ENCODE data around the gene QRFP.

QRFP gene

GRCh38 chr9:130933114-130934046, 36.8 kb upstream of the QRFP start:
- no peak for DNase-seq

- DNase-seq: no peak
These were observed 35.9 kb upstream of the QRFP start for GRCh38 chr9:130932255-130933079.

GRCh38 chr9:130931508-130932254, 35.1 kb upstream of the QRFP start:
- DNase-seq: no peak

- DNase-seq: no peak
These were observed 34.3 kb upstream of the QRFP start for GRCh38 chr9:130930804-130931349.

GRCh38 chr9:130930132-130930803, 33.7 kb upstream of the QRFP start:
- no peak for DNase-seq

GRCh38 chr9:130929571-130930038, 33.0 kb upstream of the QRFP start:
- DNase-seq: no peak

GRCh38 chr9:130927995-130928900, 31.6 kb upstream of the QRFP start:
- DNase-seq: no peak

GRCh38 chr9:130927338-130927737, 30.7 kb upstream of the QRFP start:
- DNase-seq: no peak

- no peak for DNase-seq
These were observed 28.6 kb upstream of the QRFP start for GRCh38 chr9:130925050-130925678.

- DNase-seq: no peak
These were observed 27.8 kb upstream of the QRFP start for GRCh38 chr9:130924448-130924788.

- no peak for DNase-seq
These were observed 27.2 kb upstream of the QRFP start for GRCh38 chr9:130923611-130924447.

- DNase-seq: no peak
These were observed 26.4 kb upstream of the QRFP start for GRCh38 chr9:130922893-130923610.

GRCh38 chr9:130921989-130922892, 25.6 kb upstream of the QRFP start:
- DNase-seq: no peak

GRCh38 chr9:130921300-130921988, 24.8 kb upstream of the QRFP start:
- no peak for DNase-seq

GRCh38 chr9:130920762-130921299, 24.2 kb upstream of the QRFP start:
- no peak for DNase-seq

GRCh38 chr9:130920233-130920632, 23.6 kb upstream of the QRFP start:
- no peak for DNase-seq
